ENCODE results near the gene FASTK. TPM values are rescaled to one million over a fixed set of nuclear protein-coding genes. Genes with fewer than 3 reads are reported as not detected.

FASTK gene
- total RNA-seq, 1 donor from 2014 or later, result 56.1 TPM

DNA sequence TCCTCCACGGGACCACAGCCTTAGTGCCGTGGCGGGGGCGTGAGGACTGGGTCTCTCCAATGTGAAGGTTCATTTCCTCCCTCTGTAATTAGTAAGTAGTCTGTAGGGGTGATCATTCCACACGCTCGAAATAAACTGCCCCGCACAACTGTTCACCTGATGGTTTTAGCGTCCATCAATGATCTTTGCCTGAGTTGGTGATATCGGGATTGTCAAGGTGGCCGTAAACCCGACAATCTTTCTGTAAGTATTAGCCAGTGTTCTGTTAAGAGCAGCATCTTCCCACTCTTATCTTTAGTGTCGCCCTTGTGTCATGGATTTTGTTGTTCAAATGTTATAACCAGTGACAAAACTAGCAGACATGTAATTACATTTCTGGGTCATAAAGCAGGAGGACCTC, 23.4 kb upstream of the FASTK start:
- Mint-ChIP-seq H3K9me3 (ENCODE audit: unreplicated experiment) (no peaks in the 10 kb centered on the region), H3K4me1 (ENCODE audit: low read depth, unreplicated experiment) (peaks cover 17% of the 10 kb centered on the region), H3K36me3 (ENCODE audit: low read depth, unreplicated experiment) (peaks cover 3% of the 10 kb centered on the region), H3K4me3 (ENCODE audit: unreplicated experiment) (no peak overlapping the region), H3K27me3 (ENCODE audit: low read depth, unreplicated experiment) (no peaks in the 10 kb centered on the region), H3K27ac (ENCODE audit: unreplicated experiment) (no peak overlapping the region)
- DNase-seq (ENCODE audit: low read depth), result no peak
- no peak for FAIRE-seq
- Histone ChIP-seq H3K4me1 (ENCODE audit: insufficient read depth, low read length) (peaks cover 12% of the 10 kb centered on the region), H2AFZ (ENCODE audit: low read depth, low read length) (no peak overlapping the region), H3K9ac (ENCODE audit: low read length) (no peak overlapping the region), H4K20me1 (ENCODE audit: insufficient read depth, low read length) (peaks cover 92% of the 10 kb centered on the region), H3K36me3 (ENCODE audit: insufficient read depth, low read length) (no peaks in the 10 kb centered on the region), H3K4me2 (ENCODE audit: low read length) (no peak overlapping the region), H3K79me2 (ENCODE audit: insufficient read depth, low read length) (peaks cover 68% of the 10 kb centered on the region), H3K9me3 (ENCODE audit: insufficient read depth, low read depth, low read length) (no peaks in the 10 kb centered on the region), H3K27ac (ENCODE audit: low read depth, low read length) (no peak overlapping the region), H3K4me3 (ENCODE audit: insufficient read depth, low read depth, low read length) (no peak overlapping the region), H3K27me3 (ENCODE audit: insufficient read depth, low read length) (no peaks in the 10 kb centered on the region)
- TF ChIP-seq, protein P1, sequence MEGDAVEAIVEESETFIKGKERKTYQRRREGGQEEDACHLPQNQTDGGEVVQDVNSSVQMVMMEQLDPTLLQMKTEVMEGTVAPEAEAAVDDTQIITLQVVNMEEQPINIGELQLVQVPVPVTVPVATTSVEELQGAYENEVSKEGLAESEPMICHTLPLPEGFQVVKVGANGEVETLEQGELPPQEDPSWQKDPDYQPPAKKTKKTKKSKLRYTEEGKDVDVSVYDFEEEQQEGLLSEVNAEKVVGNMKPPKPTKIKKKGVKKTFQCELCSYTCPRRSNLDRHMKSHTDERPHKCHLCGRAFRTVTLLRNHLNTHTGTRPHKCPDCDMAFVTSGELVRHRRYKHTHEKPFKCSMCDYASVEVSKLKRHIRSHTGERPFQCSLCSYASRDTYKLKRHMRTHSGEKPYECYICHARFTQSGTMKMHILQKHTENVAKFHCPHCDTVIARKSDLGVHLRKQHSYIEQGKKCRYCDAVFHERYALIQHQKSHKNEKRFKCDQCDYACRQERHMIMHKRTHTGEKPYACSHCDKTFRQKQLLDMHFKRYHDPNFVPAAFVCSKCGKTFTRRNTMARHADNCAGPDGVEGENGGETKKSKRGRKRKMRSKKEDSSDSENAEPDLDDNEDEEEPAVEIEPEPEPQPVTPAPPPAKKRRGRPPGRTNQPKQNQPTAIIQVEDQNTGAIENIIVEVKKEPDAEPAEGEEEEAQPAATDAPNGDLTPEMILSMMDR (IDR thresholded peaks at IDR 0.05; ENCODE audit: insufficient read depth, low read depth, low read length), result no peak
- TF ChIP-seq EZH2 (IDR thresholded peaks at IDR 0.05; ENCODE audit: insufficient read depth, low read length), result no peak

DNA sequence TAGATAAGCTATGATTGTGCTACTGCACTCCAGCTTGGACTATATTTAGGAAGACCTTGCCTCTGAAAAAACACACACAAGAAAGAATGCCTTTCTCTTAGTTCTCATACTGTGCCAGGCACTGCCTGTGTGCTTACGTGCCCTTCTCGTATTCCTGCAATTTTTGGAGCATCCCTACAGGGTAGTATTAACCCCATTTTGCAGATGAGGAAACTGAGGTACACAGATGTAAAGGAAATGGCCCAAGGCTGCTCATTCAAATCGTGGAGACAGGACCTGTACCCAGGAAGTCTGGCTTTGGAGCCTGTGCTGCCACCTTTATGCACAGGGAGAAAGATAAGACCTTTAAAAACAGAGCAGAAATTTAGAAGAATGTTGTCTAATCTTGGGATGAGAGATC, 22.4 kb upstream of the FASTK start:
- no peak overlapping the region for H3K4me3 ChIP-seq (ENCODE audit: insufficient read depth, low read depth, low read length)
- no peaks in the 10 kb centered on the region for H3K9me3 ChIP-seq (ENCODE audit: insufficient read depth, low read depth, low read length)
- no peak overlapping the region for H2AFZ ChIP-seq (ENCODE audit: low read depth, low read length)
- H3K27me3 ChIP-seq (ENCODE audit: insufficient read depth, low read length), result no peaks in the 10 kb centered on the region
- no peak overlapping the region for H3K9ac ChIP-seq (ENCODE audit: low read length)
- peak overlapping the region; percentile 28 for H3K27ac Mint-ChIP-seq (ENCODE audit: unreplicated experiment)
- peaks cover 67% of the 10 kb centered on the region for H3K79me2 ChIP-seq (ENCODE audit: insufficient read depth, low read length)
- H3K27ac ChIP-seq (ENCODE audit: low read depth, low read length), result no peak overlapping the region
- H3K36me3 Mint-ChIP-seq (ENCODE audit: low read depth, unreplicated experiment), result peaks cover 3% of the 10 kb centered on the region
- DNase-seq (ENCODE audit: low read depth) (no peak), FAIRE-seq (no peak)
- H3K36me3 ChIP-seq (ENCODE audit: insufficient read depth, low read length), result no peaks in the 10 kb centered on the region
- H3K4me3 Mint-ChIP-seq (ENCODE audit: unreplicated experiment), result no peak overlapping the region
- peaks cover 17% of the 10 kb centered on the region for H3K4me1 Mint-ChIP-seq (ENCODE audit: low read depth, unreplicated experiment)
- TF ChIP-seq, protein P1 (IDR thresholded peaks at IDR 0.05; ENCODE audit: insufficient read depth, low read depth, low read length), result no peak
- no peak for TF ChIP-seq EZH2 (IDR thresholded peaks at IDR 0.05; ENCODE audit: insufficient read depth, low read length)
- peaks cover 88% of the 10 kb centered on the region for H4K20me1 ChIP-seq (ENCODE audit: insufficient read depth, low read length)
- peaks cover 12% of the 10 kb centered on the region for H3K4me1 ChIP-seq (ENCODE audit: insufficient read depth, low read length)
- no peaks in the 10 kb centered on the region for H3K27me3 Mint-ChIP-seq (ENCODE audit: low read depth, unreplicated experiment)
- no peaks in the 10 kb centered on the region for H3K9me3 Mint-ChIP-seq (ENCODE audit: unreplicated experiment)
- no peak overlapping the region for H3K4me2 ChIP-seq (ENCODE audit: low read length)

DNA sequence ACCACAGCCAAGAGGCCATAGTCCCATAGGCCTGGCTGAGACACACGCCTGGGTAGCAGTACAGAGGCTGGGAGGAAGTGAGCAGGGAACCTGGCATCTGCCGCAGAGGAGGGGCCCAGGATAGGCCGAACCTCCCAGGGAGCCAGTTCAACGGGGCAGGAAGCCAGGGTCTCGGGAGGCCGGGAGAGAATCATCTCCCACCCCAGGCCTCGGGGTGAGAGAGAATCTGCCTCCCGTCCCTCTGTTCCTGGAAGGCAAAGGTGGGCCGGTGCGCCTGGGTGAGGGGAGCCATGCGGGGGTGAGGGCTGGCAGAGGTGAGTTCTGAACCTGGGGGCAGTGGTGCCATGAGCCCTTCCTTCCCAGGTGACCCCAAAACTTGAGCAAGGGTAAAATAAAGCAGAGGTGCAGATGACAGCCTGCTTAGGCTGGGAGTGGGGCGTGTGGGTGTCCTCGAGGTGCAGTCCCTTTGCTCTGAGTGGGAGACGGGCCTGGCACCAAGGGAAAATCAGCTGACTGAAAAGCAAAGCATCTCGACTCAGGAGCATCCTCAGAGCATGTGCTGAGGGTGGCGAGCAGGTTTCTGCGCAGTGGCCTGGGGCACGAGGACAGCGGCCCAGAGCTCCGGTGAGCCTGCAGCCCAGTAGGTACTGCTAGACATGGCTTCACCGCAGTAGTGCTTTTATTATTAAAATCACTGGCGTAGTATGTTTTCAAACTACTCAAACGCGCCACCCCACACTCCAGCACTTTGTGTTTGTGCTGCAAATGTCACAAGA, 21.2 kb upstream of the FASTK start:
- no peak overlapping the region for H2AFZ ChIP-seq (ENCODE audit: low read depth, low read length)
- TF ChIP-seq EZH2 (IDR thresholded peaks at IDR 0.05; ENCODE audit: insufficient read depth, low read length), result no peak
- TF ChIP-seq, protein P1 (IDR thresholded peaks at IDR 0.05; ENCODE audit: insufficient read depth, low read depth, low read length), result no peak
- no peak for DNase-seq (ENCODE audit: low read depth)
- Mint-ChIP-seq H3K27ac (ENCODE audit: unreplicated experiment) (no peak overlapping the region), H3K27me3 (ENCODE audit: low read depth, unreplicated experiment) (no peaks in the 10 kb centered on the region), H3K4me3 (ENCODE audit: unreplicated experiment) (no peak overlapping the region), H3K36me3 (ENCODE audit: low read depth, unreplicated experiment) (peaks cover 4% of the 10 kb centered on the region), H3K9me3 (ENCODE audit: unreplicated experiment) (no peaks in the 10 kb centered on the region), H3K4me1 (ENCODE audit: low read depth, unreplicated experiment) (peaks cover 15% of the 10 kb centered on the region)
- peaks cover 71% of the 10 kb centered on the region for H3K79me2 ChIP-seq (ENCODE audit: insufficient read depth, low read length)
- H3K27me3 ChIP-seq (ENCODE audit: insufficient read depth, low read length), result no peaks in the 10 kb centered on the region
- H3K36me3 ChIP-seq (ENCODE audit: insufficient read depth, low read length), result no peaks in the 10 kb centered on the region
- H3K27ac ChIP-seq (ENCODE audit: low read depth, low read length), result no peak overlapping the region
- H4K20me1 ChIP-seq (ENCODE audit: insufficient read depth, low read length), result peaks cover 90% of the 10 kb centered on the region
- FAIRE-seq, result no peak
- H3K4me1 ChIP-seq (ENCODE audit: insufficient read depth, low read length), result peaks cover 12% of the 10 kb centered on the region
- H3K9ac ChIP-seq (ENCODE audit: low read length), result no peak overlapping the region
- H3K4me2 ChIP-seq (ENCODE audit: low read length), result no peak overlapping the region
- no peak overlapping the region for H3K4me3 ChIP-seq (ENCODE audit: insufficient read depth, low read depth, low read length)
- H3K9me3 ChIP-seq (ENCODE audit: insufficient read depth, low read depth, low read length), result no peaks in the 10 kb centered on the region

Data from astrocyte (in vitro differentiated cells and primary cell).